Parathyroid adenoma (tissue), 2 donors: ENCODE results near the gene COL10A1.

Source experiments
- H2AFZ ChIP-seq: fragments of 300-600 bp; sonication (generic); one replicate; pipeline ENCODE4 v1.7.0; 2017; ENCODE audit warnings: antibody characterized with exemption, mild to moderate bottlenecking
- H3K27ac ChIP-seq: fragments of 300-600 bp; sonication (generic); one replicate; pipeline ENCODE4 v1.7.0; 2017
- H3K27me3 ChIP-seq: fragments of 300-600 bp; sonication (generic); one replicate; pipeline ENCODE4 v1.7.0; 2017; ENCODE audit warnings: low read length; ENCODE audit not compliant: control insufficient read depth, insufficient read depth
- H3K36me3 ChIP-seq: fragments of 300-600 bp; sonication (generic); one replicate; pipeline ENCODE4 v1.7.0; 2017; ENCODE audit warnings: low read length; ENCODE audit not compliant: control insufficient read depth, insufficient read depth
- H3K4me1 ChIP-seq: fragments of 300-600 bp; sonication (generic); one replicate; pipeline ENCODE4 v1.7.0; 2017; ENCODE audit warnings: control low read depth
- H3K4me2 ChIP-seq: fragments of 300-600 bp; sonication (generic); one replicate; pipeline ENCODE4 v1.7.0; 2017; ENCODE audit warnings: low read length
- H3K4me3 ChIP-seq: fragments of 300-600 bp; sonication (generic); one replicate; pipeline ENCODE4 v1.7.0; 2017; ENCODE audit warnings: low read depth, low read length
- H3K79me2 ChIP-seq: fragments of 300-600 bp; sonication (generic); one replicate; pipeline ENCODE4 v1.7.0; 2017; ENCODE audit warnings: control low read depth
- H3K9ac ChIP-seq: fragments of 300-600 bp; sonication (generic); one replicate; pipeline ENCODE4 v1.7.0; 2017; ENCODE audit warnings: mild to moderate bottlenecking
- H3K9me3 ChIP-seq: fragments of 300-600 bp; sonication (generic); one replicate; pipeline ENCODE4 v1.7.0; 2017; ENCODE audit warnings: low read length; ENCODE audit not compliant: control insufficient read depth
- CTCF ChIP-seq: fragments of 300-600 bp; sonication (generic); IDR thresholded peaks from one replicate; pipeline ENCODE4 v1.7.0; 2017; ENCODE audit warnings: antibody characterized with exemption, mild to moderate bottlenecking
- donor health status: primary hyperparathyroidism.

COL10A1 gene

GRCh38 chr6:116126032-116126431 is at the start of gene COL10A1:
Gene COL10A1, minus strand, starts transcription at chr6:116126132. Its CDS starts 640 bp downstream, at chr6:116125492.
- H3K9me3 ChIP-seq: no peaks in the 10 kb centered on the region
- no peak for TF ChIP-seq CTCF
- H3K79me2 ChIP-seq: no peaks in the 10 kb centered on the region
- no peaks in the 10 kb centered on the region for H3K36me3 ChIP-seq
- no peak within 1 kb of the TSS for H2AFZ ChIP-seq
- no peaks in the 10 kb centered on the region for H3K4me1 ChIP-seq
- H3K27ac ChIP-seq: no peak within 1 kb of the TSS
- no peaks in the 10 kb centered on the region for H3K27me3 ChIP-seq
- H3K4me2 ChIP-seq: no peak within 1 kb of the TSS
- H3K4me3 ChIP-seq: no peak within 1 kb of the TSS
- no peak within 1 kb of the TSS for H3K9ac ChIP-seq

- no peaks in the 10 kb centered on the region for H3K36me3 ChIP-seq
These were observed 49.4 kb upstream of the COL10A1 start for GRCh38 chr6:116175344-116175743.

GRCh38 chr6:116173928-116174327 is 48.0 kb upstream of the COL10A1 start:
- no peak for TF ChIP-seq CTCF
- H3K27ac ChIP-seq: no peak overlapping the region
- no peak overlapping the region for H3K4me3 ChIP-seq
- no peaks in the 10 kb centered on the region for H3K27me3 ChIP-seq
- no peaks in the 10 kb centered on the region for H3K79me2 ChIP-seq
- no peaks in the 10 kb centered on the region for H3K9me3 ChIP-seq
- no peak overlapping the region for H3K9ac ChIP-seq
- H3K4me1 ChIP-seq: no peaks in the 10 kb centered on the region
- no peak overlapping the region for H3K4me2 ChIP-seq
- no peak overlapping the region for H2AFZ ChIP-seq
- no peaks in the 10 kb centered on the region for H3K36me3 ChIP-seq

More at GRCh38 chr6:116175344-116175743, 49.4 kb upstream of the COL10A1 start:
- Histone ChIP-seq H3K9ac (no peak overlapping the region), H3K4me3 (no peak overlapping the region), H3K4me1 (no peaks in the 10 kb centered on the region), H2AFZ (no peak overlapping the region), H3K4me2 (no peak overlapping the region), H3K79me2 (no peaks in the 10 kb centered on the region), H3K27me3 (no peaks in the 10 kb centered on the region), H3K27ac (no peak overlapping the region), H3K9me3 (no peaks in the 10 kb centered on the region)
- no peak for TF ChIP-seq CTCF

- Histone ChIP-seq H3K9me3 (no peaks in the 10 kb centered on the region), H3K27me3 (no peaks in the 10 kb centered on the region), H3K4me3 (no peak overlapping the region), H3K79me2 (no peaks in the 10 kb centered on the region), H3K9ac (no peak overlapping the region), H3K36me3 (no peaks in the 10 kb centered on the region), H2AFZ (no peak overlapping the region), H3K27ac (no peak overlapping the region), H3K4me2 (no peak overlapping the region), H3K4me1 (no peaks in the 10 kb centered on the region)
- no peak for TF ChIP-seq CTCF
These were observed 44.6 kb upstream of the COL10A1 start for GRCh38 chr6:116170358-116171057.

- Histone ChIP-seq H3K9ac (no peak overlapping the region), H3K9me3 (no peaks in the 10 kb centered on the region), H3K27ac (no peak overlapping the region), H3K79me2 (no peaks in the 10 kb centered on the region), H3K4me2 (no peak overlapping the region), H3K4me1 (no peaks in the 10 kb centered on the region), H3K36me3 (no peaks in the 10 kb centered on the region), H3K4me3 (no peak overlapping the region), H3K27me3 (no peaks in the 10 kb centered on the region), H2AFZ (no peak overlapping the region)
- TF ChIP-seq CTCF: no peak
These were observed 43.9 kb upstream of the COL10A1 start for GRCh38 chr6:116169880-116170279.
